HG03039 (cell line): Measurements from ENCODE around the gene MED22.
"Not testable (repeated sequence)": the region's sequence is repeated elsewhere in the genome, so short reads cannot be mapped to it uniquely, and the experiment has no call there.

Experiments used
- ATAC-seq: cut with Tn5 transposase; IDR thresholded peaks from one replicate; pipeline ENCODE4 v1.9.1; 2021; ENCODE audit warnings: mild to moderate bottlenecking, moderate library complexity; ENCODE audit not compliant: unreplicated experiment

The MED22 gene

DNA sequence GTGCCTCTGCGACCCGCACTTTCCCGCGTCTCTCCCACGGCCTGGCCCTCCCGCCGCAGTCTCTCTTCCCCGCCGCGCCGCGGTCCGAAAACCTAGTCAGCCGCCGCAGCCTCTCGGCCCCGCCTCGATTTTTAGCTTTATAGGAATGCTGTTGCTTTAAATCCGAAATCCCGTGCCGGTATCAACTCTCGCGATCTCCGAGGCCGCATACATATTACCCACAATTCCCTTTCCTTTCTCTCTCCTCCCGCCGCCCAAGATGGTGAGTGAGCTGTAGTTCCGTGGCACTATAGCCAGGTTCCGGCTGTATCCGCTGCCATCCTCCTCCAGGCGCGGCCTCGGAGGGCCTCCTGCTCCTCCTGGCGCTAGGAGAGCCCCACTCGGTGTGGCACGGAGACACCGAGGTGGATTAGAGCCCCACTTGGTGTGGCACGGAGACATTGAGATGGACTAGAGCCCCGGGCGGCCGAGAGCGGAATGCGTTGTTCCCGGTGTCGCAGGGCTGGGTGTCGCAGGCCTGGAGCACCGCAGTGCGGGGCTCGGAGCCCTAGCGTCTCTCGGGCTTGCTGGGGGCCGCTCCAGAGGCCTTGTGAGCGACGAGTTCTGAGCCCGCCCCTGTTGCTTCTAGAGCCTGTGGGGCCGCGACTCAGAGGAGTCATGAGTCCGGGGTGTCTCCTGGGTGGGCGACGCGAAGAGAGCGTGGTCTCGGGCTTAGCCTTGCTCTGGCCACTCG, at the start of gene MED22, which contains the start of gene RPL7A:
TSS of gene MED22 (minus strand) at position 147 of the 733 bp plus-strand sequence. CDS start 1,469 bp downstream, outside the sequence.
TSS of gene RPL7A (plus strand) at position 234 of the 733 bp plus-strand sequence. CDS start at position 260, 26 bp downstream.
- no peak for ATAC-seq

- no peak for ATAC-seq
These were observed 49.4 kb upstream of the MED22 start for GRCh38 chr9:133397370-133397769.

DNA sequence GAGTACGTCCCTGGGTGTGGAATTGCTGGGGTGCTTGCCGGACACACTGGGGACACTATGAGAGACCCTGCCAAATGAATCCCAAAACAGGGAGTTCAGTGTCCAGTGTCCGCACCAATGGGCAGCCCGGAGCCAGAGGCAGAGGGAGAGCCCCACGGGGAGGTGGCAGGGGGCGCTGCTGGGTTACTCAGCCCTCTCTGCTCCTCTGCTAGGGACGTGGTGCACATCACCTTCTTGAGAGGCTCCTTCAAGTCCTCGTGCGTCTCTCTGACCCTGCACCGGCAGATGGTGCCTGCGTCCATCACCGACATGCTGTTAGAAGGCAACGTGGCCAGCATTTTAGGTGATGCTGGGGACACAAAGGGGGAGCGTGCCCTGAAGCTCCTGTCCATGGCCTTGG, 49.0 kb upstream of the MED22 start:
- ATAC-seq, result no peak

GRCh38 chr9:133394687-133395271, 46.8 kb upstream of the MED22 start:
- ATAC-seq, result no peak

- ATAC-seq, result no peak
These were observed 45.5 kb upstream of the MED22 start for GRCh38 chr9:133393399-133393798.

DNA sequence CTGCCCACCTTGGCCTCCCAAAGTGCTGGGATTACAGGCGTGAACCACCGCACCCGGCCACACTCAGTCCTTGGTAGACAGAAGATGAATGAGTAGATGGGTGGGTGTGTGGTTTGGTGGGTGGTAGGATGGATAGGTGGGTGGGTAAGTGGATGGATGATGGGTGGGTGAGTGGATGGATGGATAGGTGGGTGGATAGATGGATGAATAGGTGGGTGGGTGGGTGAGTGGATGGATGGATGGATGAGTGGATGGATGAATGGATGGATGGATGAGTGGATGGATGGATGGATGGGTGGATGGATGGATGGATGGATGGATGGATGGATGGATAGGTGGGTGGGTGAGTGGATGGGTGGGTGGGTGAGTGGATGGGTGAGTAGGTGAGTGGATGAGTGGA, 44.4 kb upstream of the MED22 start:
- not testable (repeated sequence) for ATAC-seq

- ATAC-seq, result not testable (repeated sequence)
These were observed 43.5 kb upstream of the MED22 start for GRCh38 chr9:133391449-133391848.

- no peak for ATAC-seq
These were observed 42.8 kb upstream of the MED22 start for GRCh38 chr9:133390713-133391112.

DNA sequence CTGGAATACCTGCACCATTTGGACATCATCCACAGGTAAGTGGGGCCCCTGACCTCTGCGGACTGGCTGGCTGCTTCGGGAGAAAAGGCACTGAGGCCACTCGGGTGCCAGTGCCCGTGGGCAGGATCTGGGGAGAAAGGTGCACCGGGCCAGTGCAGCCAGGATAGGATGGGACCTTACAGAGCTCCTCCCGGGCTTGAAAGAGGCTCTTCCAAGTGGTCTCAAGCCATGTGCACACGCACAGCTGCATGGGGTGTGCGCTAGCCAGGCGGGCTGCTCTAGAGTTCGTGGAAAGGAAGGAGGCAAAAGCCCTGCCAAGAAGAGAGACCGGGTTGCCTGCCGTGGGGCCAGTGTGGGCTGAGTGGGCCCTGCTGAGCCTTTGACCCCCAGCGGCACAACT, 41.6 kb upstream of the MED22 start:
- ATAC-seq, result no peak

GRCh38 chr9:133389025-133389557, 41.2 kb upstream of the MED22 start:
- no peak for ATAC-seq

DNA sequence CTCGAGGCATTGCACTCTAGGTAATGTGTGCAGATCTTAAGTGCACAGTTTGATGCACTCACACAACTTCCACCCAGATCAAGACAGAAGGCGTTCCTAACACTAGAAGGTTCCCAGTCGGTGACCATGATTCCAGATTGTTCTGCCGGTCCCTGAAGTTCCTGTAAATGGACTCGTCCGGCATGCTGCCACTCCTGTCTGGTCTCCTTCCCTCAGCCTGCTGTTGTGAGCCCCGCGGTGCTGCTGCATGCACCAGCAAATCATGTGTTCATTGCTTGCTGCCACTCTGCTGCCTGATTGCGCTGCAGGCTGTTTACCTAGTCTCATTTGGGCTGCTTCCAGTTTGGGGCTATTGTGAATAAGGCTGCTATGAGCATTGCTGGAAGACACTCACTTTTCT, 39.7 kb upstream of the MED22 start:
- ATAC-seq, result no peak

GRCh38 chr9:133386338-133386737, 38.4 kb upstream of the MED22 start:
- ATAC-seq, result no peak

DNA sequence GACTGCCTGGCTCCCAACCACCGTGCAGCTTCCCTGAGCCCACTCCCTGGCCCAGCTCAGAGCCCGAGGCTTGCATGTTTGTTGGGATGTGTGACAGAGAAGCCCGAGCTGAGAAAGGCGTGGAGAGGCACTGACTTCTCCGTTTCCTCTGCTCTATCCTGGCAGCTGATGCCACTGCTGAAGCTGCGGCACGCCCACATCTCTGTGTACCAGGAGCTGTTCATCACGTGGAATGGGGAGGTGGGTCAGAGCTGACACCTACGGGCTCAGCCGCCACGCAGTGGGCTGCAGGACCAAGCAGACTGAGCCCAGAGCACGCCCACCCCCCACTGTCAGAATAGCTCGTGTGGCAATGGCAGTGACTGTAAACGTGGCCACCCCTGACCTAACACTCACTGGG, 37.5 kb upstream of the MED22 start:
- no peak for ATAC-seq

DNA sequence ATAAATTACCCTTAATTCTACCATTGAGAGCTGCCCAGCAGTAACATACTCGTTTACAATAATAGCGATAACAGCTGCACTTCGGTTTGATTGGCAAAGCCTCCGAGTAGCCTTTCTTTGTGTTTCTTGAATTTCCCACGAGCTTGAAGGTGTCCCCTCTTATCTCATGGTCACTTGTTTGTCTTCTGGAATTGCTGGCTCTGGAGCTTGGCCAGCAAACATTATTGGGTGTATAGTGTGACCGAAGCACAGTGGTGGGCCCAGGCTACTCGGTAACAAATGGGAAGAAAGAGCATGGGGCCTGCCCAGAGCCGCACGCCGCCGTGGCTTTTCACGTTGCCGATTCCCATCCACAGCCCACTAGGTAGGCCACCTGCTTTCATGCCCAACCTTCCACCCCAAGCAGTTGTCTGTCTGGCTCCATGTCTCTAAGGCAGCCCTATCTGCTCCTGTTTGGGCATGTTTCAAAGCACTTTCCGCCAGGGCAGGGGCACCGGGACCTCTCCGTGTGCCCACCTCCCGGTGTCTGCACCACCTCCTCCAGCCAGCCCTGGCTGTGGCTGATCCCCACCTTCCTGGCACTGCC, 36.9 kb upstream of the MED22 start:
- ATAC-seq, result no peak

DNA sequence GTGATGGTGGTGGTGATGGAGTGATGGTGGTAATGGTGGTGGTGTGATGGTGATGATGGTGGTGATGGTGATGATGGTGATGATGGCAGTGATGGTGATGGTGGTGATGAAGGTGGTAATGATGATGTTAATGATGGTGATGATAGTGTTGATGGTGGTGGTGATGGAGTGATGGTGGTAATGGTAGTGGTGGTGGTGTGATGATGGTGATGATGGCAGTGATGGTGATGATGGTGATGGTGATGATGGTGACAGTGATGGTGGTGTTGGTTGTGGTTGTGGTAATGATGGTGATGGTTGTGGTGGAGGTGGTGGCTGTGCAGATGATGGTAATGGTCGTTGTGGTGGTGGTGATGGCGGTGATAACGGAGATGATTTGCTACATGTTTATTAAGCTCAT, 35.5 kb upstream of the MED22 start:
- no peak for ATAC-seq

- ATAC-seq, result no peak
These were observed 34.7 kb upstream of the MED22 start for GRCh38 chr9:133382507-133383141.

GRCh38 chr9:133380734-133381133, 32.8 kb upstream of the MED22 start:
- ATAC-seq, result no peak

GRCh38 chr9:133379153-133380086, 31.5 kb upstream of the MED22 start:
- no peak for ATAC-seq

DNA sequence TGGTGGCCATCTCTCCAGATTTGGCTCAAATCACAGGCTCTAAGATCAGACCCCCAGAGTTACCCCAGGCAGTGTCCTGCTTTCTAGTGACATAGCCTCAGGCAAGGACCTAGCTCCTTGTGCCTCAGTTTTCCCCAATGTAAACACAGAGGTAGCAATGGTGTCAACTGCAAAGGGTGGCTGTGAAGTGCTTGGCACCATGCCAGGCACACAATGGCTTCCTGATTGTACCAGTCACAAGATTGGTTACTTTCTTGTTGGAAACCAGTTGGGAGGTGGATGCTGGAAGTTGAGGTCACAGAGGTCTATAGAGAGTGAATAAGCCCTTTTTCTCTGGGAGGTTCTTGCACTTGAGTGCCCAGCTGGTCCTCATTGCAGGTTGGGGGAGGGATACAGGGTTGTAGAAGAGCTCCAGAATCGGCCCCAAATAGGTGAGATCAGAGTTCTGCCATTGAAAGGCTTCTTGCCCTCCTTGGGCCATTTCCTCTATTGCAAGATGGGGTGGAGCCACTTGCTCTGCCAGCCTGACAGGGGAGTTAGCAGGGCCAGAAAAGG, 30.6 kb upstream of the MED22 start:
- ATAC-seq, result no peak

GRCh38 chr9:133377721-133378216, 29.8 kb upstream of the MED22 start:
- ATAC-seq, result no peak
